Endothelial cell (in vitro differentiated cells): ENCODE results near the gene TLE2. TPM values are rescaled to one million over a fixed set of nuclear protein-coding genes. Genes with fewer than 3 reads are reported as not detected.
A peak's percentile ranks its signal among the peaks of the same experiment; 100 is the strongest.

Source experiments
- DNase-seq: peaks from one replicate; pipeline ENCODE4 v3.0.0; 2021; ENCODE audit warnings: low spot score
- H3K27ac Mint-ChIP-seq: one replicate; pipeline ENCODE4 v1.8.0; 2021; ENCODE audit warnings: mixed read lengths, inconsistent platforms; ENCODE audit not compliant: unreplicated experiment
- H3K27me3 Mint-ChIP-seq: one replicate; pipeline ENCODE4 v1.8.0; 2021; ENCODE audit warnings: mild to moderate bottlenecking, moderate library complexity, mixed read lengths, inconsistent platforms; ENCODE audit not compliant: unreplicated experiment
- H3K36me3 Mint-ChIP-seq: one replicate; pipeline ENCODE4 v1.8.0; 2021; ENCODE audit warnings: mild to moderate bottlenecking, low read depth, mixed read lengths, inconsistent platforms; ENCODE audit not compliant: unreplicated experiment
- H3K4me1 Mint-ChIP-seq: one replicate; pipeline ENCODE4 v1.8.0; 2021; ENCODE audit warnings: mild to moderate bottlenecking, mixed read lengths, inconsistent platforms; ENCODE audit not compliant: unreplicated experiment
- H3K4me3 Mint-ChIP-seq: one replicate; pipeline ENCODE4 v1.8.0; 2021; ENCODE audit warnings: mild to moderate bottlenecking, mixed read lengths, inconsistent platforms; ENCODE audit not compliant: unreplicated experiment
- H3K9me3 Mint-ChIP-seq: one replicate; pipeline ENCODE4 v1.8.0; 2021; ENCODE audit warnings: mixed read lengths, inconsistent platforms; ENCODE audit not compliant: unreplicated experiment
- total RNA-seq: library from RNA; stranded (reverse); fragmentation: NEBNext Ultra II Directional; extraction: Animal tissue kit (Norgen Biotek cat#: 25700); gene quantifications from one replicate; pipeline ENCODE4 v1.2.1, GENCODE V29; 2021; ENCODE audit not compliant: unreplicated experiment
- TF ChIP-seq, protein P1 (sequence below): fragments of 200-600 bp; sonication (generic); IDR thresholded peaks from one replicate; pipeline ENCODE4 v1.5.0; 2021; ENCODE audit warnings: antibody characterized with exemption; ENCODE audit not compliant: unreplicated experiment

The TLE2 gene
- total RNA-seq, 1 donor from 2014 or later: 5.7 TPM

DNA sequence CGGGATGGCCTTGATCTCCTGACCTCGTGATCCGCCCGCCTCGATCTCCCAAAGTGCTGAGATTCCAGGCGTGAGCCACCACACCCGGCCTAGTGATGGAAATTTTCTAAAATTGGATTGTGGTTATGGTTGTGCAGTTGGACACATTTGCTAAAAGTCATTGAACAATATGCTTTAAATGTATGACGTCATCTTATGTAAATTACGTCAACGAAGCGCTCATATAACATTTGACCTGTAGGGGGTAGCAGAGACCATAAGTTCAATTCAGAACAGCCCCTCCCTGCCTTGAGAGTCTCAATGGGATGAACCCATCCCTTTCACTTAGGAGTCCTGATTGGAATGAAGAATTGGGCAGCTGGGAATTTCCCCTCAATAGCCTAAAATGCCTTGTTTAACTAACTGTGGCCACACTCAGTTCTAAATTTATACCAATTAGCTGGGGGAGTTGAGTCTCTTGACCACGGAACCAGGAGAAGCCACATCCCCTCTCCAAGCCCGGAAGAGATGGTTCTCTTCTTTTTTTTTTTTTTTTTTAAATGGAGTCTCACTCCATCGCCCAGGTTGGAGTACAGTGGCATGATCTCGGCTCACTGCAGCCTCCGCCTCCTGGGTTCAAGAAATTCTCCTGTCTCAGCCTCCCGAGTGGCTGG lies 66.9 kb downstream of the TLE2 start:
- Mint-ChIP-seq H3K9me3 (no peaks in the 10 kb centered on the region), H3K27ac (peak overlapping the region; percentile 87), H3K4me1 (peaks cover 7% of the 10 kb centered on the region), H3K4me3 (no peak overlapping the region), H3K27me3 (peaks cover 4% of the 10 kb centered on the region), H3K36me3 (no peaks in the 10 kb centered on the region)
- DNase-seq: peak; percentile 73
- TF ChIP-seq, protein P1, sequence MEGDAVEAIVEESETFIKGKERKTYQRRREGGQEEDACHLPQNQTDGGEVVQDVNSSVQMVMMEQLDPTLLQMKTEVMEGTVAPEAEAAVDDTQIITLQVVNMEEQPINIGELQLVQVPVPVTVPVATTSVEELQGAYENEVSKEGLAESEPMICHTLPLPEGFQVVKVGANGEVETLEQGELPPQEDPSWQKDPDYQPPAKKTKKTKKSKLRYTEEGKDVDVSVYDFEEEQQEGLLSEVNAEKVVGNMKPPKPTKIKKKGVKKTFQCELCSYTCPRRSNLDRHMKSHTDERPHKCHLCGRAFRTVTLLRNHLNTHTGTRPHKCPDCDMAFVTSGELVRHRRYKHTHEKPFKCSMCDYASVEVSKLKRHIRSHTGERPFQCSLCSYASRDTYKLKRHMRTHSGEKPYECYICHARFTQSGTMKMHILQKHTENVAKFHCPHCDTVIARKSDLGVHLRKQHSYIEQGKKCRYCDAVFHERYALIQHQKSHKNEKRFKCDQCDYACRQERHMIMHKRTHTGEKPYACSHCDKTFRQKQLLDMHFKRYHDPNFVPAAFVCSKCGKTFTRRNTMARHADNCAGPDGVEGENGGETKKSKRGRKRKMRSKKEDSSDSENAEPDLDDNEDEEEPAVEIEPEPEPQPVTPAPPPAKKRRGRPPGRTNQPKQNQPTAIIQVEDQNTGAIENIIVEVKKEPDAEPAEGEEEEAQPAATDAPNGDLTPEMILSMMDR: peak; percentile 93

DNA sequence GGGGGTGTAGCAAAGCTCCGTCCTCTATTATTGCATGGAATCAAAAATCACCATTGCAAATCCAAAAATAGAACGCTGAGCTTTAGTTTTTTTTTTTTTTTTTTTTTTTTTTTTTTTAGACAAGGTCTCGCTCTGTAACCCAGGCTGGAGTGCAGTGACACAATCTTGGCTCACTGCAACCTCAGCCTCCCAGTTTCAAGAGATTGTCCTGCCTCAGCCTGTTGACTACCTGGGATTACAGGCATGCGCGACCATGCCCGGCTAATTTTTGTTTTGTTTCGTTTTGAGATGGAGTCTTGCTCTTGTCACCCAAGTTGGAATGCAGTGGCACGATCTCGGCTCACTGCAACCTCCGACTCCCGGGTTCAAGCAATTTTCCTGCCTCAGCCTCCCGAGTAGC lies 69.0 kb downstream of the TLE2 start:
- Mint-ChIP-seq H3K9me3 (no peaks in the 10 kb centered on the region), H3K36me3 (no peaks in the 10 kb centered on the region), H3K27me3 (peaks cover 4% of the 10 kb centered on the region), H3K27ac (no peak overlapping the region), H3K4me3 (no peak overlapping the region), H3K4me1 (peaks cover 7% of the 10 kb centered on the region)
- TF ChIP-seq, protein P1: no peak
- DNase-seq: no peak

DNA sequence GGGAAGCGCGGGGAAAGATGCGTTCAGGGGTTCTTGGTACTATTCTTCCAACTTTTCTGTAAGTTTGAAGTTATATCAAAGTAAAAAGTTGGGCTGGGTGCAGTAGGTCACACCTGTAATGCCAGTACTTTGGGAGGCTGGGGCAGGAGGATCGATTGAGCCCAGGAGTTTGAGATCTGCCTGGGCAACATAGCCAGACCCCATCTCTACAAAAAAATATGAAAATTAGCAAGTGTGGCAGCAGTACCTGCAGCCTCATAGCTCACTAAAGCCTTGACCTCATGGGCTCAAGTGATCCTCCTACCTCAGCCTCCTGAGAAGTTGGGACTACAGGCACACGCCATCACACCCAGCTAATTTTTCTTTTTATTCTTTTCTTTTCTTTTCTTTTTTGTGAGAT lies 71.9 kb downstream of the TLE2 start:
- H3K9me3 Mint-ChIP-seq: no peaks in the 10 kb centered on the region
- peaks cover 7% of the 10 kb centered on the region for H3K4me1 Mint-ChIP-seq
- no peaks in the 10 kb centered on the region for H3K36me3 Mint-ChIP-seq
- no peak for DNase-seq
- TF ChIP-seq, protein P1: no peak
- no peak overlapping the region for H3K4me3 Mint-ChIP-seq
- H3K27ac Mint-ChIP-seq: no peak overlapping the region
- peaks cover 8% of the 10 kb centered on the region for H3K27me3 Mint-ChIP-seq

DNA sequence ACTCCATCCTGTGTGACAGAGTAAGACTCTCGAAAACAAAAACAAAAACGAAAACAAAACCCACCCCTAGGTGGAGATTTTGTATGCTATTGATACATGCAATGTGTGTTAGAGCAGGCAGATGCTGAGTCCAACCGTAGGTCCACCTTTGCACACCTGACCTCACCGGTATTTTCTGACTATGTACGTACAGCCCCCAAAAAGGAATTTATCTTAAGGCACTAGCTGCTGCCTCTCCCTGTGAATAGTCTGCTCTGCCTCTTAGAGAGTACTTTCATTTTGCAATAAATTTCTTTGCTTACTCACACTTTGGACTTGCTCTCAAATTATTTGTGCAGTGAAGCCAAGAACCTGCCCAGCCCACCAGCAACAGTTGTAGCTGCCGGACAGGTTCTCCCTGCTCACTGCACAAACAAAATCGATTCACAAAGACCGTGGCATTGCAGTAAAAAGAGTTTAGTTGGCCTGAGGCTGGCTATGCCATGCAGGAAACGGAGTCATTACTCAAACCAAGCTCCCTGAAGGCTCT lies 76.1 kb downstream of the TLE2 start:
- peaks cover 15% of the 10 kb centered on the region for H3K4me1 Mint-ChIP-seq

More for the DNA sequence above, 76.1 kb downstream of the TLE2 start:
- Mint-ChIP-seq H3K36me3 (peaks cover 7% of the 10 kb centered on the region), H3K4me3 (no peak overlapping the region), H3K27me3 (peaks cover 7% of the 10 kb centered on the region), H3K27ac (no peak overlapping the region), H3K9me3 (no peaks in the 10 kb centered on the region)
- no peak for DNase-seq
- TF ChIP-seq, protein P1: no peak
